Bronchial epithelial cell (primary cell): ENCODE data around the gene CRAMP1. TPM values are rescaled to one million over a fixed set of nuclear protein-coding genes. Genes with fewer than 3 reads are reported as not detected.
"Not testable (repeated sequence)": the region's sequence is repeated elsewhere in the genome, so short reads cannot be mapped to it uniquely, and the experiment has no call there.

Experiments
- DNase-seq: peaks from one replicate; pipeline ENCODE4 v3.0.0-alpha.2; 2010; ENCODE audit warnings: low read depth
- FAIRE-seq: peaks from 2 replicates; lab custom pipeline; 2011; peaks lifted over from hg19 to GRCh38; lab: Jason Lieb, UNC
- H3K27me3 ChIP-seq: 2 replicates; pipeline ENCODE4 v1.5.1; 2011; ENCODE audit warnings: low read length; ENCODE audit not compliant: control insufficient read depth, insufficient read depth
- H3K36me3 ChIP-seq: 2 replicates; pipeline ENCODE4 v1.5.1; 2011; ENCODE audit warnings: low read length; ENCODE audit not compliant: control insufficient read depth, insufficient read depth
- H3K4me3 ChIP-seq: 2 replicates; pipeline ENCODE4 v1.5.1; 2011; ENCODE audit warnings: mild to moderate bottlenecking, low read depth, low read length, control low read depth
- total RNA-seq: library from RNA; depleted of rRNA; stranded (reverse); fragments of >200 nt; gene quantifications from 2 replicates; pipeline ENCODE4 v1.2.1, GENCODE V29; 2014
- TF ChIP-seq, protein P1 (sequence below): IDR thresholded peaks from 2 replicates; pipeline ENCODE4 v1.5.1; 2011; ENCODE audit warnings: mild to moderate bottlenecking, moderate library complexity, low read length, control low read depth, inconsistent platforms; ENCODE audit not compliant: insufficient read depth, severe bottlenecking

CRAMP1 gene
- total RNA-seq, 1 donor from 2014 or later: 3.9 TPM

DNA sequence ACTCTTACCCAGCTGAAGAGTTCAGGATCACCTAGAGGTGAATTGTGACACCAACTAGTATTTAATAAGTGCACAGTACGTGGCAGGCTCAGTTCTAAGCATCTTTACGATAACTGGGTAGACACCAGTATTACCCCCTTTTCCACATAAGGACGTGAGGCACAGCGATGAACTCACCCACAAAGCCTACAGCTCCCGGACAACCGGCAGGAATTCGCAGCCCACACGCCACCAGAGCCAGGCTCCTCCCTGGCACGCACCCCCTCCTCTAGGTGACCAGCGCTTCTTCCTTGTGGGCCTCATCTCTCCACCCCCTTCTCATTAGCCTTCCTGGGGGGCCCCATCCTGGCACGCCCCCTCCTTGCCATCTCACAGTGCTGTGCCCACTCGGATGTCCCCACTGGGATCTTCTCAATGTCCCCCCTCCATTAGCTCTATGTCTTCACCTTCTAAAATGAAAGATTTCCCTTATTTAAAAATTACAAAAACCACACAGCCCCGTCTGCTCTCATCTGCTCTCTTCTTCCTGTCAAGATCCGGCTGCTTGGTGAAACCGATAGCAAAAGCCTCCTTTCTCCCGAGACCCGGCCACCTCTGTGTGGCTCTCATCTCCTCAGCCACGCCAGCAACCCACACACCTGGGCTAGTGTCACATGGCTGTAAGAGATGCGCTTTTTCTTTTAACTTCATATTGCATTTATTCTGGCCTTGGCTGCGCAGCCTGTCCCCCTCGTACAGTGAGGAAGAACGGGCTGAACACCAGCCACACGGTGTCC, 21.0 kb upstream of the CRAMP1 start:
- no peaks in the 10 kb centered on the region for H3K27me3 ChIP-seq
- TF ChIP-seq, protein P1, sequence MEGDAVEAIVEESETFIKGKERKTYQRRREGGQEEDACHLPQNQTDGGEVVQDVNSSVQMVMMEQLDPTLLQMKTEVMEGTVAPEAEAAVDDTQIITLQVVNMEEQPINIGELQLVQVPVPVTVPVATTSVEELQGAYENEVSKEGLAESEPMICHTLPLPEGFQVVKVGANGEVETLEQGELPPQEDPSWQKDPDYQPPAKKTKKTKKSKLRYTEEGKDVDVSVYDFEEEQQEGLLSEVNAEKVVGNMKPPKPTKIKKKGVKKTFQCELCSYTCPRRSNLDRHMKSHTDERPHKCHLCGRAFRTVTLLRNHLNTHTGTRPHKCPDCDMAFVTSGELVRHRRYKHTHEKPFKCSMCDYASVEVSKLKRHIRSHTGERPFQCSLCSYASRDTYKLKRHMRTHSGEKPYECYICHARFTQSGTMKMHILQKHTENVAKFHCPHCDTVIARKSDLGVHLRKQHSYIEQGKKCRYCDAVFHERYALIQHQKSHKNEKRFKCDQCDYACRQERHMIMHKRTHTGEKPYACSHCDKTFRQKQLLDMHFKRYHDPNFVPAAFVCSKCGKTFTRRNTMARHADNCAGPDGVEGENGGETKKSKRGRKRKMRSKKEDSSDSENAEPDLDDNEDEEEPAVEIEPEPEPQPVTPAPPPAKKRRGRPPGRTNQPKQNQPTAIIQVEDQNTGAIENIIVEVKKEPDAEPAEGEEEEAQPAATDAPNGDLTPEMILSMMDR: no peak
- peaks cover 7% of the 10 kb centered on the region for H3K36me3 ChIP-seq
- no peak overlapping the region for H3K4me3 ChIP-seq
- DNase-seq (no peak), FAIRE-seq (no peak)

- Histone ChIP-seq H3K27me3 (no peaks in the 10 kb centered on the region), H3K4me3 (no peak overlapping the region), H3K36me3 (no peaks in the 10 kb centered on the region)
- TF ChIP-seq, protein P1: no peak
- no peak for DNase-seq
- peak; percentile 81 for FAIRE-seq
Measured at GRCh38 chr16:1592446-1592845, 19.7 kb upstream of the CRAMP1 start.

- FAIRE-seq, H3K27me3 ChIP-seq, H3K4me3 ChIP-seq, H3K36me3 ChIP-seq: not testable (repeated sequence)
- peak; percentile 39 for DNase-seq
Measured at GRCh38 chr16:1595511-1595910, 16.6 kb upstream of the CRAMP1 start.

GRCh38 chr16:1596516-1596915, 15.6 kb upstream of the CRAMP1 start:
- FAIRE-seq: no peak
- no peaks in the 10 kb centered on the region for H3K27me3 ChIP-seq
- no peak overlapping the region for H3K4me3 ChIP-seq
- TF ChIP-seq, protein P1: no peak
- no peak for DNase-seq
- no peaks in the 10 kb centered on the region for H3K36me3 ChIP-seq

DNA sequence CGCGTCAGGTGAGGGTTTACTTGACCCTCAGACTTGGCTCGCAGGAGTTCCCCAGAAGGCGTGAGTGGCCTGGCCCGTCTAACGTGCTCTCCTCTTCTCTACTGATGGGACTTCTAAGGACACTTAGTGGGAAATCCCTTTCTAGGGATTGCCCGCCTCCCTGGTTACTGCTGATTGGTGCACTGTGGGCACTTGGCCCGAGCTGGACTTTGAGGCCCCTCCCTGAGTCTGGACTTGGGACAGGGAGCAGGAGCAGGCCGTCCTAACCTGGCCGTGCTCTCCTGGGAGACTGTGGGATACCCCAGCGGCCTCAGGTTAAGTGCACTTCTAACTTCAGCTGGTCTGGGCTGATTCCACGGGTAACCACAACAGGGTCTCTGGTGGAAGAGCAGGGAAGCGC, 15.0 kb upstream of the CRAMP1 start:
- H3K4me3 ChIP-seq: no peak overlapping the region
- FAIRE-seq: no peak
- H3K36me3 ChIP-seq: peaks cover 2% of the 10 kb centered on the region
- DNase-seq: no peak
- no peaks in the 10 kb centered on the region for H3K27me3 ChIP-seq
- TF ChIP-seq, protein P1: no peak

- Histone ChIP-seq H3K27me3 (no peaks in the 10 kb centered on the region), H3K36me3 (peaks cover 3% of the 10 kb centered on the region), H3K4me3 (no peak overlapping the region)
- no peak for DNase-seq
- FAIRE-seq: no peak
- TF ChIP-seq, protein P1: no peak
Measured at GRCh38 chr16:1601031-1601430, 11.1 kb upstream of the CRAMP1 start.
